H9 (cell line): ENCODE results near the gene TMEM63C. TPM values are rescaled to one million over a fixed set of nuclear protein-coding genes. Genes with fewer than 3 reads are reported as not detected.

Experiments used
- DNase-seq: peaks from one replicate; pipeline ENCODE4 v3.0.0-alpha.2; 2017
- H2AFZ ChIP-seq: one replicate; pipeline ENCODE4 v1.6.1; 2013; ENCODE audit warnings: mild to moderate bottlenecking, low read length, control low read depth, moderate library complexity
- H2AK5ac ChIP-seq: 2 replicates; pipeline ENCODE4 v1.6.1; 2013; ENCODE audit warnings: low read length, control low read depth, mixed read lengths; ENCODE audit not compliant: insufficient read length
- H2BK120ac ChIP-seq: one replicate; pipeline ENCODE4 v1.6.1; 2013; ENCODE audit warnings: low read depth, mild to moderate bottlenecking, low read length, control low read depth, inconsistent platforms; ENCODE audit not compliant: poor library complexity, severe bottlenecking
- H2BK12ac ChIP-seq: 2 replicates; pipeline ENCODE4 v1.6.1; 2013; ENCODE audit warnings: low read length, control low read depth, mixed read lengths, low read depth; ENCODE audit not compliant: insufficient read length
- H2BK15ac ChIP-seq: 2 replicates; pipeline ENCODE4 v1.6.1; 2013; ENCODE audit warnings: low read depth, low read length, control low read depth
- H2BK20ac ChIP-seq: one replicate; pipeline ENCODE4 v1.6.1; 2013; ENCODE audit warnings: low read depth, mild to moderate bottlenecking, low read length, control low read depth, inconsistent platforms; ENCODE audit not compliant: poor library complexity, severe bottlenecking
- H2BK5ac ChIP-seq: 2 replicates; pipeline ENCODE4 v1.6.1; 2013; ENCODE audit warnings: low read length, control low read depth, mixed read lengths; ENCODE audit not compliant: insufficient read length
- H3K14ac ChIP-seq: 2 replicates; pipeline ENCODE4 v1.6.1; 2013; ENCODE audit warnings: low read length, control low read depth; ENCODE audit not compliant: insufficient read depth
- H3K18ac ChIP-seq: 2 replicates; pipeline ENCODE4 v1.6.1; 2013; ENCODE audit warnings: low read depth, mild to moderate bottlenecking, mixed read lengths, low read length, control low read depth; ENCODE audit not compliant: insufficient read length
- H3K23ac ChIP-seq: 2 replicates; pipeline ENCODE4 v1.6.1; 2013; ENCODE audit warnings: low read length, control low read depth, mixed read lengths, low read depth; ENCODE audit not compliant: insufficient read length
- H3K23me2 ChIP-seq: 2 replicates; pipeline ENCODE4 v1.6.1; 2013; ENCODE audit warnings: low read depth, mild to moderate bottlenecking, mixed read lengths, low read length, control low read depth; ENCODE audit not compliant: insufficient read length, poor library complexity, severe bottlenecking
- H3K27ac ChIP-seq: 2 replicates; pipeline ENCODE4 v1.5.1; 2013; ENCODE audit warnings: low read length, control low read depth, mixed read lengths, low read depth; ENCODE audit not compliant: insufficient read length
- H3K27me3 ChIP-seq: 2 replicates; pipeline ENCODE4 v1.6.1; 2013; ENCODE audit warnings: low read length, control low read depth, inconsistent platforms; ENCODE audit not compliant: insufficient read depth
- H3K4ac ChIP-seq: 2 replicates; pipeline ENCODE4 v1.6.1; 2013; ENCODE audit warnings: low read depth, mild to moderate bottlenecking, control low read depth, inconsistent platforms, low read length, moderate library complexity
- H3K4me1 ChIP-seq: 2 replicates; pipeline ENCODE4 v1.6.1; 2013; ENCODE audit warnings: low read length, control low read depth, inconsistent platforms; ENCODE audit not compliant: insufficient read depth
- H3K4me2 ChIP-seq: 2 replicates; pipeline ENCODE4 v1.6.1; 2013; ENCODE audit warnings: low read length, control low read depth, mixed read lengths; ENCODE audit not compliant: insufficient read length, insufficient read depth
- H3K56ac ChIP-seq: 2 replicates; pipeline ENCODE4 v1.6.1; 2013; ENCODE audit warnings: low read depth, mild to moderate bottlenecking, mixed read lengths, low read length, control low read depth; ENCODE audit not compliant: insufficient read length
- H3K79me1 ChIP-seq: 2 replicates; pipeline ENCODE4 v1.6.1; 2013; ENCODE audit warnings: low read depth, mild to moderate bottlenecking, moderate library complexity, low read length, control low read depth, inconsistent platforms; ENCODE audit not compliant: insufficient read depth, poor library complexity, severe bottlenecking
- H3K79me2 ChIP-seq: 2 replicates; pipeline ENCODE4 v1.6.1; 2013; ENCODE audit warnings: low read length, control low read depth, inconsistent platforms; ENCODE audit not compliant: insufficient read depth
- H3K9ac ChIP-seq: 2 replicates; pipeline ENCODE4 v1.6.1; 2013; ENCODE audit warnings: low read length, control low read depth, mixed read lengths; ENCODE audit not compliant: insufficient read length; ENCODE audit errors: extremely low read depth
- H3K9me3 ChIP-seq: one replicate; pipeline ENCODE4 v1.6.1; 2013; ENCODE audit warnings: low read depth, low read length, inconsistent platforms; ENCODE audit not compliant: control insufficient read depth
- H3T11ph ChIP-seq: one replicate; pipeline ENCODE4 v1.6.1; 2013; ENCODE audit warnings: mild to moderate bottlenecking, low read length, control low read depth, inconsistent platforms
- H4K20me1 ChIP-seq: one replicate; pipeline ENCODE4 v1.6.1; 2013; ENCODE audit not compliant: control insufficient read depth, insufficient read length, insufficient read depth
- H4K5ac ChIP-seq: 2 replicates; pipeline ENCODE4 v1.6.1; 2013; ENCODE audit warnings: low read depth, mild to moderate bottlenecking, mixed read lengths, low read length, control low read depth; ENCODE audit not compliant: insufficient read length
- H4K8ac ChIP-seq: replicated peaks from 2 replicates; pipeline ENCODE4 v1.6.1; 2013; ENCODE audit warnings: low read length, control low read depth, mixed read lengths, low read depth; ENCODE audit not compliant: insufficient read length
- H4K91ac ChIP-seq: 2 replicates; pipeline ENCODE4 v1.6.1; 2013; ENCODE audit warnings: low read depth, mild to moderate bottlenecking, moderate library complexity, mixed read lengths, low read length, control low read depth; ENCODE audit not compliant: insufficient read length
- H3K27ac Mint-ChIP-seq, 3 experiments: 2 replicates in 2 of 3; 3 replicates in 1 of 3; pipeline ENCODE4 v1.8.0; 2020 to 2021; ENCODE audit warnings: mixed read lengths in 3 of 3, mild to moderate bottlenecking in 1 of 3, moderate library complexity in 1 of 3
- H3K27me3 Mint-ChIP-seq: 2 replicates; pipeline ENCODE4 v1.8.0; 2021; ENCODE audit warnings: low read depth, mild to moderate bottlenecking, moderate library complexity, mixed read lengths
- H3K36me3 Mint-ChIP-seq, 3 experiments: 2 replicates in 2 of 3; 3 replicates in 1 of 3; pipeline ENCODE4 v1.8.0; 2020 to 2021; ENCODE audit warnings: low read depth in 3 of 3, mixed read lengths in 3 of 3; ENCODE audit not compliant: insufficient read depth in 1 of 3
- H3K4me1 Mint-ChIP-seq, 2 experiments: 2 replicates each; pipeline ENCODE4 v1.8.0; 2020; ENCODE audit warnings: mixed read lengths in 2 of 2
- H3K4me3 Mint-ChIP-seq, 2 experiments: 2 replicates in 1 of 2; 3 replicates in 1 of 2; pipeline ENCODE4 v1.8.0; 2020 to 2021; ENCODE audit warnings: mild to moderate bottlenecking in 2 of 2, mixed read lengths in 2 of 2, moderate library complexity in 1 of 2
- H3K9me3 Mint-ChIP-seq, 2 experiments: 2 replicates in 1 of 2; 3 replicates in 1 of 2; pipeline ENCODE4 v1.8.0; 2020; ENCODE audit warnings: mild to moderate bottlenecking in 2 of 2, mixed read lengths in 2 of 2, moderate library complexity in 1 of 2
- CTCF ChIP-seq: fragments of 200-600 bp; sonication (generic); conservative IDR thresholded peaks from 3 replicates; pipeline ENCODE4 v1.8.0; 2021; ENCODE audit warnings: antibody characterized with exemption, mild to moderate bottlenecking
- WGBS: extraction: QIAGEN DNeasy Blood & Tissue Kit; methylation state at CpG from one replicate; pipeline ENCODE4 v1.1.7; 2013; ENCODE audit warnings: missing lambda C conversion rate, low lambda C conversion rate, mixed read lengths; ENCODE audit not compliant: insufficient read length; ENCODE audit errors: extremely low coverage; 5-methylcytosine and 5-hydroxymethylcytosine counted together
- total RNA-seq: library from RNA; stranded (reverse); gene quantifications from 2 replicates; pipeline ENCODE4 v1.2.1, GENCODE V29; 2021

The TMEM63C gene
- total RNA-seq, 1 experiment from 2014 or later: 2.2 TPM

GRCh38 chr14:77187649-77188012 is 6.0 kb downstream of the TMEM63C start:
- Histone ChIP-seq H2BK5ac (no peak overlapping the region), H3K9ac (no peak overlapping the region), H3K27ac (no peak overlapping the region), H3K4me2 (no peak overlapping the region), H3K18ac (no peak overlapping the region), H4K20me1 (no peaks in the 10 kb centered on the region), H3K56ac (no peak overlapping the region), H3K23ac (no peak overlapping the region), H4K8ac (no peak overlapping the region), H3K4me1 (no peaks in the 10 kb centered on the region), H3T11ph (no peak overlapping the region), H4K5ac (no peak overlapping the region), H2BK15ac (no peak overlapping the region), H3K27me3 (no peaks in the 10 kb centered on the region), H3K4ac (no peak overlapping the region), H2BK20ac (no peak overlapping the region), H2AFZ (no peak overlapping the region), H3K14ac (no peak overlapping the region; the same call in 1 of the 2 replicates), H2BK12ac (no peak overlapping the region), H3K9me3 (no peaks in the 10 kb centered on the region), H4K91ac (no peak overlapping the region), H3K79me2 (no peaks in the 10 kb centered on the region), H3K23me2 (no peaks in the 10 kb centered on the region), H3K79me1 (no peaks in the 10 kb centered on the region), H2AK5ac (no peak overlapping the region), H2BK120ac (no peak overlapping the region)
- Mint-ChIP-seq H3K27ac (no peak overlapping the region), H3K9me3 (no peaks in the 10 kb centered on the region), H3K36me3 (no peaks in the 10 kb centered on the region; a peak in 1 of 7 replicates), H3K4me1 (peaks cover 14 to 19% of the 10 kb centered on the region in 2 experiments), H3K27me3 (peaks cover 6% of the 10 kb centered on the region), H3K4me3 (no peak overlapping the region)
- no peak for TF ChIP-seq CTCF
- no CpG with 5 or more reads among the region's 3 CpGs for WGBS
- DNase-seq: no peak
